GM12878 (cell line): Measurements from ENCODE around the gene TNPO2. TPM values are rescaled to one million over a fixed set of nuclear protein-coding genes. Genes with fewer than 3 reads are reported as not detected.

Experiments used
- ATAC-seq: fragments of 200-7000 bp; cut with Tn5 transposase; 3 replicates; pipeline ENCODE4 v1.9.1; 2020; ENCODE audit warnings: mild to moderate bottlenecking, moderate library complexity
- BruUV-seq: library from RNA; stranded (reverse); fragments of 400-500 nt; replicated peaks from 2 replicates; lab custom pipeline; 2021; lab: Mats Ljungman, UMichigan
- CTCF ChIA-PET: fragments of 300-600 bp; sonication (Branson Sonifier 250); formaldehyde crosslinking; extraction: SDS; loops from one replicate; lab custom pipeline; 2021; ENCODE audit warnings: inconsistent platforms; lab: Yijun Ruan, JAX
- POLR2A ChIA-PET: fragments of 350-600 bp; formaldehyde crosslinking; extraction: SDS; loops from one replicate; lab custom pipeline; 2021; ENCODE audit warnings: inconsistent platforms; lab: Charles Lee
- RAD21 ChIA-PET: fragments of 300-600 bp; sonication (Branson Sonifier 250); formaldehyde crosslinking; loops from one replicate; lab custom pipeline; 2023; ENCODE audit warnings: antibody characterized with exemption; ENCODE audit not compliant: unreplicated experiment; lab: Charles Lee
- SMC1A ChIA-PET: fragments of 300-600 bp; sonication (Branson Sonifier 250); formaldehyde crosslinking; loops from one replicate; lab custom pipeline; 2023; ENCODE audit not compliant: unreplicated experiment, uncharacterized antibody; lab: Charles Lee
- DNase-seq: peaks from one replicate; pipeline ENCODE4 v3.0.0-alpha.2; 2011; ENCODE audit warnings: low read depth, low spot score
- FAIRE-seq: peaks from 3 replicates; lab custom pipeline; 2011; peaks lifted over from hg19 to GRCh38; lab: Jason Lieb, UNC
- H2AFZ ChIP-seq: 2 replicates; pipeline ENCODE4 v1.6.0; 2011; ENCODE audit warnings: low read depth, low read length, control low read depth; ENCODE audit not compliant: control insufficient read depth
- H3K27ac ChIP-seq: 2 replicates; pipeline ENCODE4 v1.5.1; 2011; ENCODE audit warnings: control low read depth; ENCODE audit not compliant: control insufficient read depth, insufficient read depth
- H3K27me3 ChIP-seq, 2 experiments: replicated peaks in 1 of 2; 2 replicates each; pipeline versions ENCODE4 v1.6.0 to v1.6.1; 2011; ENCODE audit warnings: low read length in 1 of 2; ENCODE audit not compliant: control insufficient read depth in 2 of 2, insufficient read depth in 2 of 2
- H3K36me3 ChIP-seq, 2 experiments: 2 replicates each; pipeline ENCODE4 v1.5.1; 2011; ENCODE audit warnings: low read length in 1 of 2; ENCODE audit not compliant: control insufficient read depth in 2 of 2, insufficient read depth in 2 of 2
- H3K4me1 ChIP-seq: 2 replicates; pipeline ENCODE4 v1.6.1; 2011; ENCODE audit warnings: mild to moderate bottlenecking, low read length, moderate library complexity, mixed read lengths; ENCODE audit not compliant: control insufficient read depth, insufficient read depth
- H3K4me2 ChIP-seq: 2 replicates; pipeline ENCODE4 v1.6.0; 2011; ENCODE audit warnings: control low read depth; ENCODE audit not compliant: control insufficient read depth, insufficient read depth
- H3K4me3 ChIP-seq: fragments of 200-600 bp; sonication (generic); 2 replicates; pipeline ENCODE4 v1.5.1; 2016
- H3K79me2 ChIP-seq: 2 replicates; pipeline ENCODE4 v1.6.0; 2011; ENCODE audit warnings: low read length; ENCODE audit not compliant: control insufficient read depth, insufficient read depth
- H3K9ac ChIP-seq: 2 replicates; pipeline ENCODE4 v1.8.0; 2011; ENCODE audit warnings: low read length, control low read depth, mixed read lengths; ENCODE audit not compliant: control insufficient read depth, insufficient read depth
- H3K9me3 ChIP-seq: replicated peaks from 3 replicates; pipeline ENCODE4 v1.5.1; 2011; ENCODE audit warnings: mild to moderate bottlenecking, low read length; ENCODE audit not compliant: control insufficient read depth, insufficient read depth
- H4K20me1 ChIP-seq: 2 replicates; pipeline ENCODE4 v1.6.0; 2011; ENCODE audit not compliant: control insufficient read depth, insufficient read depth
- CEBPB ChIP-seq, 2 experiments: fragments of 150-350 bp in 1 of 2; IDR thresholded peaks; 2 replicates each; pipeline ENCODE4 v1.6.1; 2012 to 2014; ENCODE audit warnings: low read depth in 2 of 2, low read length in 2 of 2, borderline replicate concordance in 1 of 2, inconsistent platforms in 1 of 2
- HCFC1 ChIP-seq: fragments of 150-350 bp; IDR thresholded peaks from 2 replicates; pipeline ENCODE4 v1.6.1; 2014; ENCODE audit warnings: low read length
- POU2F2 ChIP-seq: IDR thresholded peaks from 3 replicates; pipeline ENCODE4 v1.6.1; 2011; ENCODE audit warnings: low read depth, mild to moderate bottlenecking, low read length, borderline replicate concordance
- RELA ChIP-seq: fragments of 450-650 bp; IDR thresholded peaks from 2 replicates; pipeline ENCODE4 v1.8.0; 2014; ENCODE audit warnings: borderline replicate concordance; ENCODE audit not compliant: partially characterized antibody
- SIN3A ChIP-seq: IDR thresholded peaks from 2 replicates; pipeline ENCODE4 v1.6.1; 2012; ENCODE audit warnings: low read depth, low read length, improper control_type of control experiment
- SUZ12 ChIP-seq: fragments of 200-600 bp; sonication (generic); IDR thresholded peaks from one replicate; pipeline ENCODE4 v1.6.1; 2018; ENCODE audit warnings: antibody characterized with exemption, mild to moderate bottlenecking; ENCODE audit not compliant: unreplicated experiment
- WRNIP1 ChIP-seq: IDR thresholded peaks from 2 replicates; pipeline ENCODE4 v1.6.1; 2011; ENCODE audit warnings: low read depth, low read length, improper control_type of control experiment, borderline replicate concordance
- ZNF24 ChIP-seq: fragments of 450-650 bp; IDR thresholded peaks from 2 replicates; pipeline ENCODE4 v1.6.1; 2017; ENCODE audit warnings: antibody characterized with exemption, mild to moderate bottlenecking
- WGBS: methylation state at CpG from one replicate; pipeline ENCODE4 v1.1.6; 2016; ENCODE audit warnings: low lambda C conversion rate; ENCODE audit not compliant: insufficient replicate concordance, insufficient coverage; ENCODE audit errors: missing lambda C conversion rate; 5-methylcytosine and 5-hydroxymethylcytosine counted together
- in situ Hi-C: fragments of 300-500 bp; cut with MboI; formaldehyde crosslinking; loops from 9 replicates; pipeline ENCODE4 v1.14.3; 2018; ENCODE audit warnings: mixed read lengths
- intact Hi-C: fragments of 100-400 bp; cut with micrococcal nuclease; formaldehyde crosslinking; loops from one replicate; pipeline ENCODE4 v1.14.2; 2022; ENCODE audit not compliant: unreplicated experiment
- polyA plus RNA-seq, 11 experiments: library from polyadenylated mRNA; depleted of rRNA in 4 of 11; unstranded in 6 of 11; stranded (reverse) in 5 of 11; fragments of >200 nt; fragmentation: Nextera tagmentation in 4 of 11; fragmentation: Illumina TruSeq in 1 of 11; extraction: Ambion mirVana in 4 of 11; extraction: Trizol in 1 of 11; gene quantifications; 1 replicate in 1 of 11; 2 replicates in 10 of 11; pipeline versions ENCODE4 v1.2.1 to v1.2.3, GENCODE V29; 2011 to 2016; ENCODE audit warnings: inconsistent platforms in 2 of 11, missing spikeins in 2 of 11, low read depth in 1 of 11
- total RNA-seq, 4 experiments: library from RNA; depleted of rRNA in 3 of 4; stranded (reverse); fragments of >200 nt in 3 of 4; fragmentation: Illumina TruSeq in 1 of 4; extraction: Trizol in 1 of 4; gene quantifications; 2 replicates each; pipeline versions ENCODE4 v1.2.1 to v1.2.3, GENCODE V29; 2013 to 2021
- TF ChIP-seq, protein P1 (sequence below): IDR thresholded peaks from 2 replicates; pipeline ENCODE4 v1.6.1; 2011; ENCODE audit warnings: mild to moderate bottlenecking, low read depth, low read length, moderate library complexity; ENCODE audit not compliant: insufficient replicate concordance
- TF ChIP-seq, protein P2 (sequence below): IDR thresholded peaks from 2 replicates; pipeline ENCODE4 v1.6.1; 2012; ENCODE audit warnings: low read depth, low read length, improper control_type of control experiment

TNPO2 gene
- total and polyA plus RNA-seq, 10 of the 15 experiments (the other 5 are each of a cell fraction or from before 2014, with no cell fraction given) = 5.5 to 99.7 (median 29.6) TPM

DNA sequence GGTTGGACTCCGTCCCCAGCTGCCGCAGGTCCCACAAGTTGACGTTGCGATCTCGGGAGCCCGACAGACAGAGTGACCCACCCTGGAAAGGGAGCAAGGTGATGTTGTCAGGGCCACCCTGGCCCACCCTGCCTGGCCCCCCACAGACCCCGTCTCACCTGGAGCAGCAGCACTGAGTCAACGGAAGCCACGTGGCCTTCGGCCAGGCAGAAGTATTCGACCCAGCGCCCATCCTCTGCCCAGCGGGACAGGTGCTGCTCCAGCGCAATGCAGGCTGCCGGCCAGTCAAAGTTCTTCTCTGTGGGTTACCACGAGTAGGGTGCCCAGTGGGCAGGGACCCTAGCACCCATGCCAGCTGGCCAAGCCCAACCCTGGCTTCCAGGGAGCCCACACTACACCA lies 29.1 kb downstream of the TNPO2 start:
- RAD21 ChIA-PET = no interaction called here
- CTCF ChIA-PET = interaction anchor here (1.5 kb wide), 1 partner anchor 16 kb away, joined by 7 read pairs; no protein-coding TSS in a partner anchor
- Histone ChIP-seq H3K4me3 (no peak overlapping the region), H3K79me2 (no peaks in the 10 kb centered on the region), H2AFZ (no peak overlapping the region), H3K36me3 (peaks cover 1 to 3% of the 10 kb centered on the region in 2 experiments; a peak in 3 of 4 replicates), H4K20me1 (no peaks in the 10 kb centered on the region), H3K27me3 (no peaks in the 10 kb centered on the region), H3K4me2 (no peak overlapping the region), H3K27ac (no peak overlapping the region), H3K9me3 (no peaks in the 10 kb centered on the region), H3K9ac (no peak overlapping the region), H3K4me1 (peaks cover 9% of the 10 kb centered on the region)
- in situ Hi-C loops (no loop called here), intact Hi-C loops (no loop called here)
- no peak for DNase-seq
- WGBS = 86% methylated on average over 16 of the region's 16 CpGs
- no peak for ATAC-seq
- POLR2A ChIA-PET = no interaction called here
- BruUV-seq = no TSS peak
- no peak for FAIRE-seq
- SMC1A ChIA-PET = interaction anchor here (0.7 kb wide), 1 partner anchor 10 kb away, joined by 3 read pairs; no protein-coding TSS in a partner anchor
- TF ChIP-seq POU2F2 (no peak), RELA (no peak), ZNF24 (no peak), HCFC1 (no peak), WRNIP1 (no peak), CEBPB (IDR thresholded peaks at IDR 0.05; ENCODE audit: borderline replicate concordance in 1 of 2, low read depth in 2 of 2, low read length in 2 of 2) (no peak), SIN3A (no peak), SUZ12 (no peak)
- TF ChIP-seq, protein P1, sequence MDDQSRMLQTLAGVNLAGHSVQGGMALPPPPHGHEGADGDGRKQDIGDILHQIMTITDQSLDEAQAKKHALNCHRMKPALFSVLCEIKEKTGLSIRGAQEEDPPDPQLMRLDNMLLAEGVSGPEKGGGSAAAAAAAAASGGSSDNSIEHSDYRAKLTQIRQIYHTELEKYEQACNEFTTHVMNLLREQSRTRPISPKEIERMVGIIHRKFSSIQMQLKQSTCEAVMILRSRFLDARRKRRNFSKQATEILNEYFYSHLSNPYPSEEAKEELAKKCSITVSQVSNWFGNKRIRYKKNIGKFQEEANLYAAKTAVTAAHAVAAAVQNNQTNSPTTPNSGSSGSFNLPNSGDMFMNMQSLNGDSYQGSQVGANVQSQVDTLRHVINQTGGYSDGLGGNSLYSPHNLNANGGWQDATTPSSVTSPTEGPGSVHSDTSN = no peak
- TF ChIP-seq, protein P2, sequence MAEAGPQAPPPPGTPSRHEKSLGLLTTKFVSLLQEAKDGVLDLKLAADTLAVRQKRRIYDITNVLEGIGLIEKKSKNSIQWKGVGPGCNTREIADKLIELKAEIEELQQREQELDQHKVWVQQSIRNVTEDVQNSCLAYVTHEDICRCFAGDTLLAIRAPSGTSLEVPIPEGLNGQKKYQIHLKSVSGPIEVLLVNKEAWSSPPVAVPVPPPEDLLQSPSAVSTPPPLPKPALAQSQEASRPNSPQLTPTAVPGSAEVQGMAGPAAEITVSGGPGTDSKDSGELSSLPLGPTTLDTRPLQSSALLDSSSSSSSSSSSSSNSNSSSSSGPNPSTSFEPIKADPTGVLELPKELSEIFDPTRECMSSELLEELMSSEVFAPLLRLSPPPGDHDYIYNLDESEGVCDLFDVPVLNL = no peak
- TF ChIP-seq, all 136 proteins: peak for 0
